ENCODE measurements around the gene PRAMEF14. TPM values are rescaled to one million over a fixed set of nuclear protein-coding genes. Genes with fewer than 3 reads are reported as not detected.

PRAMEF14 gene
- total RNA-seq, 1 donor from 2014 or later: not detected

Other genes starting within 250 kb of the PRAMEF14 start
- gene HNRNPCL2, start 230.3 kb downstream of the PRAMEF14 start, total RNA-seq: not detected
- not detected for gene PRAMEF26, start 191.1 kb downstream of the PRAMEF14 start, total RNA-seq
- not detected for gene HNRNPCL4, start 181.5 kb downstream of the PRAMEF14 start, total RNA-seq
- gene PRAMEF9, start 175.3 kb downstream of the PRAMEF14 start, total RNA-seq: not detected
- gene PRAMEF13, start 145.7 kb downstream of the PRAMEF14 start, total RNA-seq: not detected
- not detected for gene PRAMEF18, start 121.0 kb downstream of the PRAMEF14 start, total RNA-seq
- not detected for gene PRAMEF5, start 92.9 kb downstream of the PRAMEF14 start, total RNA-seq
- not detected for gene PRAMEF8, start 62.0 kb downstream of the PRAMEF14 start, total RNA-seq
- not detected for gene PRAMEF33, start 43.6 kb downstream of the PRAMEF14 start, total RNA-seq
- gene PRAMEF15, start 31.6 kb downstream of the PRAMEF14 start, total RNA-seq: not detected
- gene PRAMEF19, start 24.8 kb upstream of the PRAMEF14 start, total RNA-seq: not detected
- gene PRAMEF17, start 42.5 kb upstream of the PRAMEF14 start, total RNA-seq: not detected
- not detected for gene PRAMEF20, start 63.3 kb upstream of the PRAMEF14 start, total RNA-seq
- gene LRRC38, start 166.9 kb upstream of the PRAMEF14 start, total RNA-seq: not detected
- 19.9 TPM for gene PDPN, start 236.7 kb upstream of the PRAMEF14 start, total RNA-seq